CD4-positive, alpha-beta T cell treated with Interferon gamma for 1 hour (primary cell): Measurements from ENCODE around the gene CDR2.

Experiments
- DNase-seq: peaks from one replicate; pipeline ENCODE4 v3.0.0-alpha.2; 2020

Gene CDR2

GRCh38 chr16:22323173-22323958 is 51.1 kb downstream of the CDR2 start:
- DNase-seq: no peak

GRCh38 chr16:22322741-22323140 is 51.7 kb downstream of the CDR2 start:
- DNase-seq: no peak

DNA sequence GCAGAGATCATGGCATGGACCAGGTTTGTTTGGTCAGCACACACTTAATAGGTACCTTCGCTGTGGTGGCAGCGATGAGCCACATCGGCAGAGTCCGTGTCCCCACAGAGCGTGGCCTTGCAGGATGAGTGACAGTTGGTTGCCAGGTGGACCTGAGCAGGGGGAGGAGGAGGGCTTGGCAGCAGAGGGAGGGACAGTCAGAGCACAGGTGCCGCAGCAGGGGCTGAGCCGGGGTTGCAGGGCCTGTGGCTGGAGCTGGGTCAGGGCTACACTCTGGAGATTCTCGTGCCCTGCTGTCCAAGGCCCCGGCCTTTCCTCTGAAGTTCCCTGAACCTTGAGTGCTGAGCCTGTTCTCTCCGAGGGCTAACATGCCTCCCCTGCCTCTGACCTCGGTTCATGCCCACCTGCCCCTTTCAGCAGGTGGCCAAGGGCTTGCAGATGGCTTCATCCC is 52.4 kb downstream of the CDR2 start:
- no peak for DNase-seq

- DNase-seq: peak; percentile 66
Observed at GRCh38 chr16:22321340-22322001, 52.9 kb downstream of the CDR2 start.

DNA sequence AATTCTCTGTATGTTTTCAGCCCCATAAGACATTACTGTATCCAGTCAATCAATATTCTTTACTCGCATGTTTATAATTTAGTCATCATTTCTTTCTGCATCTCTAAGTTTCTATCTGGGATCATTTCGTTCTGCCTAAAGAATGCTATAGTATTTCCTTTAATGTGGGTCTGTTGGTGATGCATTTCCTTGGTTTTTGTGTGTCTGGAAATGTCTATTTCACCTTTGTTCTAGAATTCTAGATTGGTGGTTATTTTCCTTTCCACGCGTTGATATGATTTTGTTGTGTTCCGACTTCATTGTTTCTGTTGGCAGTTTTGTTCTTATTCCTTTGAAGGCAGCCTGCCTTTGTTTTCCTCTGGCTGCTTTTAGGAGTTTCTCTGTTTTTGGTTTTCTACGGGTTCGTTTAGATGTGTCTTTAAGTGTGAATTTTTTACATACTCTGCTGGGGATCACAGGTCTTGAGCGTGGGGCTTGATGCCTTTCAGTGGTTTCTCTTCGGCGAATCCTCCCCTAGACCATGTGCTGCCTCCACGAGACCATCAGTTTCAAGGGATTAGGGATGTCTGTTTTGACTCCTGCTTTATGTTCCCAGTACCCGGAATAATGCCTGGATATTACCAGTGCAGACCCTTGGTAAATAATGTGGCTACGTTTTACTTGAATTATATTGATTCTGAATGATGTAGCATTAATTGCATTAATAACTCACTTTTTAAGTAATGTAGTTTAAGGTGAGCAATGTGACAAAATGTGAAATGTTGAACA is 53.7 kb downstream of the CDR2 start:
- DNase-seq: no peak

- peak; percentile 41 for DNase-seq
Observed at GRCh38 chr16:22318690-22319358, 55.6 kb downstream of the CDR2 start.

DNA sequence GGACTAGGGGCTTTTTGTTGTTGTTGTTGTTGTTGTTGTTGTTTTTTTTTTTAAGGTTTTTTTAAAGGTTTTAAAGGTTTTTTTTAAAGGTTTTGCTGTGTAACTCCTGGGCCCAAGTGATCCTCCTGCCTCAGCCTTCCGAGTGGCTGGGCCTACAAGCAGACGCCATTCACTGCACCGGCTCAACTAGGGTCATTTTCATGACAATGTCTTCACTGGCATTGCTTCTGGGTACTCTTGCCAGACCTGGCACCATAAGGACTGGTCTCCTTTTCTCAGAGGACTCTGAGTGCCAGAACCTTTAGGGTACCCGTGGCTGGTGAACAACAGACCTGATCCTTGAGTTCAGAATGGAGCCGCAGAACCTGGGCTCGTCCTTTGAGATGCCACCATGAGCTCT is 56.8 kb downstream of the CDR2 start:
- DNase-seq: no peak

- no peak for DNase-seq
Observed at GRCh38 chr16:22317001-22317530, 57.4 kb downstream of the CDR2 start.

DNA sequence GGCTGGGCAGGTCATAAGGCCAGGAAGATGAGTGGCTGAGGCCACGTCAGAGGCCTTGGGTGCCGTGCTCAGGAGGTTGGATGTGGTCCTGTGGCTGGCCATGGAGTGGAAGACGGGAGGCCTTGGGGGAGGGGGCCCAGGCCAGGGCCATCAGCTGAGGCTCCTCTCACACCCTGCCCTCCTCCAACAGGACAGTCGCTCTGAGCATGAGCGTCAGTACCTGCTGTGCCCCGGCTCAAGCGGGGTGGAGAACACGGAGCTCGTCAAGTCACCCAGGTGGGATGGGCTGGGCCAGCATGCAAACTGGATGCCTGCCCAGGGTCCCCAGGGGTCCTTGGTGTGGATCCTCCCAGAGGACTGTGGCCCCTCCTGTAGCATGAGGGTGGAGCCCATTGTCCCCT is 58.0 kb downstream of the CDR2 start:
- no peak for DNase-seq

GRCh38 chr16:22315979-22316378 is 58.4 kb downstream of the CDR2 start:
- DNase-seq: no peak

- no peak for DNase-seq
Observed at GRCh38 chr16:22314661-22315626, 59.5 kb downstream of the CDR2 start.

DNA sequence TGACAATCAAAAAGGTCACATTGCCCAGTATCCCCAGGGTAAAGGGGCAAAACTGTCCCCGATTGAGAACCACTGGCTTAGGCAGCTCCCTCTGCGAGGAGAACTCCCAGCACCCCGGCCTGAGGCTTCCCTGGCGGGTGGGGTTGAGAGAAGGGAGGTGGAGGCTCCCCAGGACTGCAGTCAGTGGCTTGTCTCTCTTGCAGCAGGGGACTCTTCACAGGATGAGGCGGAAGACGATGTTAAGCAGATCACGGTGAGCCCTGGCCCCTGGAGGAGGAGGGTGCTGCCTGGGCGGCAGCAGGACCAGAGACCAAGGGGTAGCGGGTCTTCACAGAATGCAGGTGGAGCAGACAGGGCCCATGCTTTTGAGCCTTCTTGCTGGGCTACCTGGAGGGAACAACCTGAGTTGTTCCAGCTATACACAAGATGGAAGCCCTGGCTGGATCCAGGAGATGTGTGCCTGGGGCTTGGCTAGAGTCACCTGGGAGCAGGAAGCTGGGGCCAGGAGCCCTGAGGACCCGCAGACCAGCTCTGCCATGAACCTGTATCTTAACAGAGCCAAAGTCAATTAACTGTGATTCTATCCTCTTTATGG is 60.4 kb downstream of the CDR2 start:
- DNase-seq: no peak

DNA sequence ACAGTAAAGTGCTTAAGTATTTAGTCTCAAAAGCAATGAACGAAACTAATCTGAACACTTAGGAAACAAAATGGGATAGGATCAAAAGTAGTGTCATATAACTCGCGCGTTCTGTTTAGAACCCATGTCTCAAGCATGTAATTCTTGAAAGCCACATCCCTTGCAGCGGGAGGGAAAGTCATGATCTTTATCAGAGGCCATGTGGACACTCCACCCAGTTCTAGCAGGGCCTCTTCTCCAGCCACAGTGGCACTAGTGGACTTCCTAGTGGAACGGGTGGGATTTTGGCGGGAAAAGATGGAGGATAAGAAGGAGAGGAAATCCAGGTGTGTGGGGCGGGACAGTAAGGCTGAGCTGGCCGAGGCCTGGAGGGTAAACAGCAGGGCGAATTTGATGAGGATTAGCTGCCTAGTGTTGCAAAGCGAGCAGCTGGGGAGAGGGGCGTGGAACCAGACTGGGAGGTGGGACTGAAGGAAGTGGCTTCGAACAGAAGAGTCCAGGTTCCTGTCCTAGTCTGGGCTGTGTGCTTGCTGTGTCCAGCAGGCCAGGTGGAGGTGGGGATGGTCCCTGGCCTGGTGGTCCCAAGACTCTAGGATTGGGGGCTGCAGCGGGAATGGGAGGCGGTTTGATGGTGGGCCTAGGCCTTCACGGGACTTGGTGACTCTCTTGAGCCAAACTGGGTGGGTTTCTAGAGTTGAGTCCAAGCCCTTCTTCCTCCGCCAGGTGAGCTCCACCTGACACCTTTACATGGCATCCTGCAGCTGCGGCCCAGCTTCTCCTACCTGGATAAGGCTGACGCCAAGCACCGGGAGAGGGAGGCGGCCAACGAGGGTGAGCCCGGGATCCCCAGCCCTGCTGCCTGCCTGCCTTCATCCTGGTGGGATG is 61.3 kb downstream of the CDR2 start:
- no peak for DNase-seq

- no peak for DNase-seq
Observed at GRCh38 chr16:22311520-22311919, 62.9 kb downstream of the CDR2 start.

DNA sequence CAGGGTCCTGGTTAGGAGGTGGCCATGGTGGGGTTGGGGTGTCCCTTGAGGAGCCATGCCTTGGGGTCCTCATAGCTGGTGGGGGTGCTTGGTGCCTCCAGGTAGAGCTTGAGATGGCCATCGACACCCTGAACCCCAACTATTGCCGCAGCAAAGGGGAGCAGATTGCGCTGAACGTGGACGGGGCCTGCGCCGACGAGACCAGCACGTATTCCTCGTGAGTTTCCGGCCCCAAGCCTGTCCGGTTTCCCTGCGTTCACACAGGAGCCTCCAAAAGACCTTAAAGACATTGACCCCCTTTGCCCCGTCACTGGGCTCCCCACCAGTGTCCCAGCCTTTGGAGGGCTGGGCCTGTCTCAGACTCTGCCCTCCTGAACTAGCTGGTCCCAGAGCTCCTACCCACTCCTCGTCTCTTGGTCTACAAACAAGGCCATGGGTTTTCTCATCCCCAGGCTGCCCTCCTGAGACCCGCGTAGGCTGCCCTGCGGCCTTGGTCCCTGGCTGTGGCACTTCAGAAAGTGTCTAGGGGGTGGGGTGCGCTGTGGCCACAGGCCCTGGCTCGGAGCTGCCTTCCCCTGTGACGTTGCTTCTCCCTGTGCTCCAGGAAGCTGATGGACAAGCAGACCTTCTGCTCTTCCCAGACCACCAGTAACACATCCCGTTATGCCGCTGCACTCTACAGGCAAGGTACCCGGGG is 65.4 kb downstream of the CDR2 start:
- no peak for DNase-seq

- no peak for DNase-seq
Observed at GRCh38 chr16:22307838-22308237, 66.6 kb downstream of the CDR2 start.

GRCh38 chr16:22306788-22307187 is 67.6 kb downstream of the CDR2 start:
- no peak for DNase-seq

- no peak for DNase-seq
Observed at GRCh38 chr16:22304411-22304810, 70.0 kb downstream of the CDR2 start.

DNA sequence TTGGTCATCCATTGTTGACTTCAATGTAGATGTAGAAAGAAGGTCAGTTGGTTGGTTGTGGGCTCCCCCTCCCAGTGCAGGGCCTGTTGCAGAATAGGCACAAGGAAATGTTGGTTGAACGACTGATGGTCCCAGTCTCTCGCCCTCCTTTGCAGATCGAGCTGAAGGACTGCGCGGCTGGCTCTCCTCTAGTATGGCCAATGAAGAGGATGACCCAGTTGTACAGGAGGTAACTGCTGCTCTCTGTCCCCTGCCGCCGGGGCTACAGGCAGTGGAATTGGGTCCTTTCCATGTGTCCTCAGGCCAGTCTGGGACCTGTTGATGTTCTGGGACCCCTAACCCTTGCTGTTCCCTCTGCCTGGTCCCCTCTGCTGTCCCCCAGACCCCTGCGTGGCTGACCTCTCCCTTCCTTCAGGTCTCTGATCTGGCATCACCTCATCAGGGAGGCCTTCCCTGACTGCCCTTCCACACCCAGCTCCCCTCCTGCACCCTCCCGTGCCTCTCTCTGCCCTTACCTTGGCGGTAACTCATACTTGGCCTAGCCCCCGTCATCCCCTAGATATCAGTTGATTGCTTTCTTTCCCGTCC is 71.5 kb downstream of the CDR2 start:
- no peak for DNase-seq
